Right atrium auricular region (tissue), 2 donors: Measurements from ENCODE around the gene MAJIN. TPM values are rescaled to one million over a fixed set of nuclear protein-coding genes. Genes with fewer than 3 reads are reported as not detected.

Source experiments
- DNase-seq: peaks from one replicate; pipeline ENCODE4 v3.0.0-alpha.2; 2019; ENCODE audit warnings: low spot score
- H3K27ac ChIP-seq, 2 donors: fragments of 200-600 bp; sonication (generic); 1 replicate in 1 of 2; 2 replicates in 1 of 2; pipeline ENCODE4 v1.5.1; 2016 to 2019
- H3K27me3 ChIP-seq, 2 donors: fragments of 200-600 bp; sonication (generic); one replicate each; pipeline versions ENCODE4 v1.5.1 to v1.6.0; 2017 to 2019
- H3K36me3 ChIP-seq: fragments of 200-600 bp; sonication (generic); one replicate; pipeline ENCODE4 v1.5.1; 2016
- H3K4me1 ChIP-seq, 2 donors: fragments of 200-600 bp; sonication (generic); one replicate each; pipeline versions ENCODE4 v1.5.1 to v1.6.0; 2017 to 2019
- H3K4me3 ChIP-seq, 2 donors: fragments of 200-600 bp; sonication (generic); 1 replicate in 1 of 2; 2 replicates in 1 of 2; pipeline ENCODE4 v1.5.1; 2017 to 2019; ENCODE audit warnings: mild to moderate bottlenecking in 1 of 2, moderate library complexity in 1 of 2
- H3K9me3 ChIP-seq, 2 donors: fragments of 200-600 bp; sonication (generic); one replicate each; pipeline ENCODE4 v1.5.1; 2019
- total RNA-seq, 2 donors: library from RNA; depleted of rRNA; stranded (reverse); fragments of >200 nt; gene quantifications; one replicate each; pipeline ENCODE4 v1.1.0, GENCODE V29; 2016
- TF ChIP-seq, protein P1 (sequence below), 2 donors: fragments of 200-600 bp; sonication (generic); IDR thresholded peaks; one replicate each; pipeline ENCODE4 v1.5.1; 2019; ENCODE audit warnings: antibody characterized with exemption in 2 of 2

Gene MAJIN
- total RNA-seq, 2 donors from 2014 or later: not detected

- H3K27me3 ChIP-seq: no peaks in the 10 kb centered on the region
- H3K4me1 ChIP-seq: peaks cover 0 to 6% of the 10 kb centered on the region in 2 donors
- peaks cover 84% of the 10 kb centered on the region for H3K36me3 ChIP-seq
- H3K4me3 ChIP-seq: no peak overlapping the region
- TF ChIP-seq, protein P1, sequence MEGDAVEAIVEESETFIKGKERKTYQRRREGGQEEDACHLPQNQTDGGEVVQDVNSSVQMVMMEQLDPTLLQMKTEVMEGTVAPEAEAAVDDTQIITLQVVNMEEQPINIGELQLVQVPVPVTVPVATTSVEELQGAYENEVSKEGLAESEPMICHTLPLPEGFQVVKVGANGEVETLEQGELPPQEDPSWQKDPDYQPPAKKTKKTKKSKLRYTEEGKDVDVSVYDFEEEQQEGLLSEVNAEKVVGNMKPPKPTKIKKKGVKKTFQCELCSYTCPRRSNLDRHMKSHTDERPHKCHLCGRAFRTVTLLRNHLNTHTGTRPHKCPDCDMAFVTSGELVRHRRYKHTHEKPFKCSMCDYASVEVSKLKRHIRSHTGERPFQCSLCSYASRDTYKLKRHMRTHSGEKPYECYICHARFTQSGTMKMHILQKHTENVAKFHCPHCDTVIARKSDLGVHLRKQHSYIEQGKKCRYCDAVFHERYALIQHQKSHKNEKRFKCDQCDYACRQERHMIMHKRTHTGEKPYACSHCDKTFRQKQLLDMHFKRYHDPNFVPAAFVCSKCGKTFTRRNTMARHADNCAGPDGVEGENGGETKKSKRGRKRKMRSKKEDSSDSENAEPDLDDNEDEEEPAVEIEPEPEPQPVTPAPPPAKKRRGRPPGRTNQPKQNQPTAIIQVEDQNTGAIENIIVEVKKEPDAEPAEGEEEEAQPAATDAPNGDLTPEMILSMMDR (IDR thresholded peaks at IDR 0.05): no peak
- DNase-seq: no peak
- no peak overlapping the region for H3K27ac ChIP-seq
- no peaks in the 10 kb centered on the region for H3K9me3 ChIP-seq
Observed at GRCh38 chr11:64910451-64911093, 61.3 kb downstream of the MAJIN start.

GRCh38 chr11:64909653-64910343 is 62.1 kb downstream of the MAJIN start:
- no peak for DNase-seq
- Histone ChIP-seq H3K9me3 (no peaks in the 10 kb centered on the region), H3K27me3 (no peaks in the 10 kb centered on the region), H3K27ac (no peak overlapping the region), H3K4me1 (no peaks in the 10 kb centered on the region), H3K4me3 (no peak overlapping the region), H3K36me3 (peaks cover 89% of the 10 kb centered on the region)
- TF ChIP-seq, protein P1 (IDR thresholded peaks at IDR 0.05): no peak

- TF ChIP-seq, protein P1 (IDR thresholded peaks at IDR 0.05): no peak
- H3K9me3 ChIP-seq: no peaks in the 10 kb centered on the region
- no peak overlapping the region for H3K27ac ChIP-seq
- DNase-seq: no peak
- no peaks in the 10 kb centered on the region for H3K4me1 ChIP-seq
- H3K4me3 ChIP-seq: no peak overlapping the region
- H3K36me3 ChIP-seq: peaks cover 91% of the 10 kb centered on the region
- H3K27me3 ChIP-seq: no peaks in the 10 kb centered on the region
Observed at GRCh38 chr11:64908766-64909165, 63.1 kb downstream of the MAJIN start.

- DNase-seq: no peak
- no peaks in the 10 kb centered on the region for H3K4me1 ChIP-seq
- TF ChIP-seq, protein P1 (IDR thresholded peaks at IDR 0.05): no peak
- no peaks in the 10 kb centered on the region for H3K9me3 ChIP-seq
- peaks cover 90% of the 10 kb centered on the region for H3K36me3 ChIP-seq
- no peaks in the 10 kb centered on the region for H3K27me3 ChIP-seq
- no peak overlapping the region for H3K27ac ChIP-seq
- no peak overlapping the region for H3K4me3 ChIP-seq
Observed at GRCh38 chr11:64906314-64906635, 65.6 kb downstream of the MAJIN start.

DNA sequence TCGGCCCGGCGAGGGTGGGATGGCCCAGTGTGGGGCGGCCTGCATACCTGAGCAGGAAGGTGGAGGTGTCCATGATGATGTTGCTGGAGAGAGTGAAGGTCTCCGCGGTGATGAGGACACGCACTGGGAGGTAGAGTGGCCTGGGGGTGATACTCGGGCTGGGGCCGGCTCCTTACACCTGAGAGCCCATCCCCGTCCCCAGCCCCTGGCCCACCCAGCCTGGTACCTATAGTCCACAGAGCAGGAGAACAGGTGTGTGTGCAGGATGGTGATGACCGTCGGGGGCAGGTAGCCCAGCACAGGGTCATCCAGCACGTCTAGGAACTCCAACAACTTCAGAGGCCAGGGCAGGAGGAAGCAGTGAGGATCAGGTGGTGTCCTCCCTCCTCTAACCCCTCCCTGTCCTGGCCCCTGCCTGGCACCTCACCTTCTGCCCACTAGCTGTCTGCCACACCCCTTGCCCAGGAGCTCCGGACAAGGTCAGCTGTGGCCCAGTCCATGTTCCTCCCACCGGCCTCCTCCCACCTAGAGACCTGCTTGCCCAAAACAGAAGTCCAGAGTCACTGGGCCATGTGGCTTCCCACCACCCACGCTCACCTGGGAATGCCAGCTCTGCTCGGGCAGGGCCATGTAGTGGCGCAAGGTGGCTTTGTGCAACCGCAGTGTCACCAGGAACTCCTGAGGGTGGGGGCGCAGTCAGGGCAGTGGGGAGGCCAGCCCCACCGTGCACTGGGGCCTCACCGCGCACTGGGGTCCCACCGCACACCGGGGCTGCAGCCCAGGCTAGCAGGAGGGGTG is 66.2 kb downstream of the MAJIN start:
- TF ChIP-seq, protein P1 (IDR thresholded peaks at IDR 0.05): no peak
- no peak overlapping the region for H3K27ac ChIP-seq
- no peaks in the 10 kb centered on the region for H3K27me3 ChIP-seq
- peaks cover 89% of the 10 kb centered on the region for H3K36me3 ChIP-seq
- no peak for DNase-seq
- no peaks in the 10 kb centered on the region for H3K4me1 ChIP-seq
- no peaks in the 10 kb centered on the region for H3K9me3 ChIP-seq
- H3K4me3 ChIP-seq: no peak overlapping the region
